SK-N-SH treated with all-trans-retinoic acid at 6 μM for 48 hours (cell line): ENCODE data around the gene AIMP1.

Experiments used
- ARNTL ChIP-seq: fragments of 450-650 bp; formaldehyde crosslinking; IDR thresholded peaks from 2 replicates; pipeline ENCODE4 v1.5.0; 2020; ENCODE audit warnings: low read depth, mild to moderate bottlenecking, moderate library complexity, borderline replicate concordance
- BACH2 ChIP-seq: fragments of 250-450 bp; sonication (Bioruptor Pico); IDR thresholded peaks from 2 replicates; pipeline ENCODE4 v1.9.0; 2021; ENCODE audit warnings: mild to moderate bottlenecking, borderline replicate concordance
- CREB5 ChIP-seq: fragments of 250-450 bp; sonication (Bioruptor Pico); IDR thresholded peaks from 2 replicates; pipeline ENCODE4 v1.5.1; 2020; ENCODE audit warnings: low read depth, mild to moderate bottlenecking, moderate library complexity
- GLIS3 ChIP-seq: fragments of 250-450 bp; sonication (Bioruptor Pico); IDR thresholded peaks from 2 replicates; pipeline ENCODE4 v1.5.0; 2020; ENCODE audit warnings: mild to moderate bottlenecking, moderate library complexity
- ISL1 ChIP-seq: fragments of 250-450 bp; sonication (Bioruptor Pico); IDR thresholded peaks from 2 replicates; pipeline ENCODE4 v2.1.2; 2022; ENCODE audit warnings: mild to moderate bottlenecking, moderate library complexity
- PATZ1 ChIP-seq: fragments of 250-450 bp; sonication (Bioruptor Pico); IDR thresholded peaks from 2 replicates; pipeline ENCODE4 v1.8.0; 2020; ENCODE audit warnings: mild to moderate bottlenecking, moderate library complexity, borderline replicate concordance
- RARB ChIP-seq: fragments of 250-450 bp; sonication (Bioruptor Pico); IDR thresholded peaks from 2 replicates; pipeline ENCODE4 v1.8.0; 2021; ENCODE audit warnings: mild to moderate bottlenecking, moderate library complexity
- TCF4 ChIP-seq: fragments of 250-450 bp; sonication (Bioruptor Pico); IDR thresholded peaks from 2 replicates; pipeline ENCODE4 v1.8.0; 2021; ENCODE audit warnings: mild to moderate bottlenecking, moderate library complexity, borderline replicate concordance
- TOX ChIP-seq: fragments of 250-450 bp; sonication (Bioruptor Pico); IDR thresholded peaks from 2 replicates; pipeline ENCODE4 v1.8.0; 2021; ENCODE audit warnings: mild to moderate bottlenecking, moderate library complexity, borderline replicate concordance
- TSHZ2 ChIP-seq: fragments of 250-450 bp; sonication (Bioruptor Pico); IDR thresholded peaks from 2 replicates; pipeline ENCODE4 v1.5.0; 2020; ENCODE audit warnings: mild to moderate bottlenecking, moderate library complexity
- ZFP3 ChIP-seq: fragments of 250-450 bp; sonication (Bioruptor Pico); IDR thresholded peaks from 2 replicates; pipeline ENCODE4 v1.5.0; 2020; ENCODE audit warnings: mild to moderate bottlenecking, moderate library complexity
- ZFP30 ChIP-seq: fragments of 450-650 bp; formaldehyde crosslinking; IDR thresholded peaks from 2 replicates; pipeline ENCODE4 v1.5.0; 2022; ENCODE audit warnings: mild to moderate bottlenecking, moderate library complexity
- ZNF70 ChIP-seq: fragments of 450-650 bp; formaldehyde crosslinking; IDR thresholded peaks from 2 replicates; pipeline ENCODE4 v1.5.0; 2020; ENCODE audit warnings: mild to moderate bottlenecking, moderate library complexity
- ZNF8 ChIP-seq: fragments of 450-650 bp; formaldehyde crosslinking; IDR thresholded peaks from 2 replicates; pipeline ENCODE4 v1.5.0; 2020; ENCODE audit warnings: mild to moderate bottlenecking, moderate library complexity

DNA sequence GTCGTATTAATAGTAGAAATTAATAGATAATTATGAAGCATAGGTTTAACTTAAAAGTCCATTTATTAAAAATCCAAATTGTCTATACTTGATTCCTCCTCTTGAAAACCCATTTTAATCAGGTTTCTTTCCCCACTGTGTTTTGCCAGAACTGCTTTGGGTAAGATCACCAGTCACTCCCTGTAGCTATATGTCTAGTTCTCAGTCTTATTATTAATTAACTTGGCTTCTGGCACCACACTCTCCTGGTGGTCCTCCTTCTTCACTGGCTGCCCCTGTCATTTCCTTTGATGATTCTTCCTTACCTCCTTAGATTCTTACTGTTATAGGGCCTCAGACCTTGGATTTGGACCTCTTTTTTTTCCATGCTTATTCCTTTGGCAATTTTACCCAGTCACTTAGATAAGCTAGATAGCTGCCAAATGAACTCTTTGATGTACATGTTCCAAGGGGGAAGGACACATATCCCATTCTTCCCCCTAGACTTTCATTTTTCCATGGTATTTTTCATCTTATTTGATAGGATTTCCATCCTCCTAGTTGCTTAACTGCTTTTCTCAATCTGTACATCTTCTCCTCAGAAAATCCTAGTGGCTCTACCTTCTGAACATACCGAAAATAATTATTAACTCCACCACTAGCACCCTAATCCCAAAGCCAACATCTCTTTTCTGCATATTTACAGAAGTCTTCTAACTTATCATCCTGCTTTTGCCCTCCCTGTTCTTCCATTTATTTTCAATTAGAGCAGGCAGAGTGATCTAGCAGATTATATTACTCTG is 27.7 kb downstream of the AIMP1 start:
- TF ChIP-seq ARNTL (CRISPR knock-in tag) = no peak
- no peak for TF ChIP-seq ISL1
- TF ChIP-seq ZNF8 (CRISPR knock-in tag) = no peak
- TF ChIP-seq RARB (CRISPR knock-in tag) = no peak
- TF ChIP-seq PATZ1 (CRISPR knock-in tag) = no peak
- no peak for TF ChIP-seq GLIS3 (CRISPR knock-in tag)
- TF ChIP-seq TSHZ2 (CRISPR knock-in tag) = no peak
- TF ChIP-seq ZFP3 (CRISPR knock-in tag) = no peak
- no peak for TF ChIP-seq ZFP30
- no peak for TF ChIP-seq ZNF70
- no peak for TF ChIP-seq TOX (CRISPR knock-in tag)
- TF ChIP-seq CREB5 (CRISPR knock-in tag) = no peak
- TF ChIP-seq TCF4 (CRISPR knock-in tag) = no peak
- no peak for TF ChIP-seq BACH2 (CRISPR knock-in tag)
